SIG-M5 treated with dmso at 0.1 percent for 504 hours (cell line): ENCODE data around the gene CTSD.

Experiments
- DNase-seq: peaks from one replicate; lab custom pipeline; 2025; ENCODE audit not compliant: unreplicated experiment; lab: John Stamatoyannopoulos, UW

The CTSD gene

GRCh38 chr11:1782831-1783724 lies 19.4 kb upstream of the CTSD start:
- DNase-seq, result no peak

- DNase-seq, result peak; percentile 39
Observed at GRCh38 chr11:1782031-1782590, 18.4 kb upstream of the CTSD start.

GRCh38 chr11:1781593-1781975 lies 17.9 kb upstream of the CTSD start:
- no peak for DNase-seq

DNA sequence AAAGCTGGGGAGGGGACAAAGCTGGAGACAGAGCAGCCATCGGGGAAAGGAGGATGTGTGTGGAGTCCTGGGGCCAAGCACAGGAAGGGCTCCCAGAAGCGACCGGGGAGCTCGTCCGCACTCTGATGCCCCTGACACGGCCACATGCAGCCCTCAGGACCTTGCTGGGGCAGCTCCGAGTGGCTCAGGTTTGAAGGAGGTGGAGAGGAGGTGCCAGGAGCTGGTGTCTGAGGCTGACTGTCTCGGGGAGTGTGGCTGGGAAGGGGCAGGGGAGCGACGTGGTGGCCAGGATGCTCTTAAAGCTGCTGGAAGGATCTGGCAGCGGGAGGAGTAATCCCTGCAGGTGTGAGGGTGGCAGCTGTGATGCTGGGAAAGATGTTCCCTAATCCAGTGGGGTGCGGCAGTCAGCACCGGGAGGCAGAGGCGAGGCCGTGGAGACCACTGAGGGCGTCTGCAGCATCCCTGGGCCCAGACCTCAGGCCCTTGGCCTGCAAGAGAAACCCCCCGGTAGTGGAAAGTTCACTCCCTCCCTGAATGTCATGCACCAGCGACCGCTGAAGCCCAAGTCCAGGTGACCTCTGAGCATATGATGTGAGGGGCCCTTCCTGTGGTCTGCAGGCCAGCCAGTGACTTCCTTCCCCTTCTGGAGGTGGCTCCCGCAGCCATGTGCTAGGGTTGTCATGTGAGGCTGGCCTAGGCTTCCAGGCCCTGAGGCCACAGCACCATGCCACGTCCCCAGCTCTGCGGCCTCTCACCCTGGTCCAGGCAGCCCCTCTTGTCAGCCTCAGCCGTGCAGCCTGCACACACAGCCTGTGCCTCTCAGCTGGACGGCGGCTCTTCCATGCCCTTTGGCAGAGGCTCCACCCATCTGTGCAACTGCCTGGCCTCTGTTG lies 17.2 kb upstream of the CTSD start:
- peak; percentile 10 for DNase-seq

DNA sequence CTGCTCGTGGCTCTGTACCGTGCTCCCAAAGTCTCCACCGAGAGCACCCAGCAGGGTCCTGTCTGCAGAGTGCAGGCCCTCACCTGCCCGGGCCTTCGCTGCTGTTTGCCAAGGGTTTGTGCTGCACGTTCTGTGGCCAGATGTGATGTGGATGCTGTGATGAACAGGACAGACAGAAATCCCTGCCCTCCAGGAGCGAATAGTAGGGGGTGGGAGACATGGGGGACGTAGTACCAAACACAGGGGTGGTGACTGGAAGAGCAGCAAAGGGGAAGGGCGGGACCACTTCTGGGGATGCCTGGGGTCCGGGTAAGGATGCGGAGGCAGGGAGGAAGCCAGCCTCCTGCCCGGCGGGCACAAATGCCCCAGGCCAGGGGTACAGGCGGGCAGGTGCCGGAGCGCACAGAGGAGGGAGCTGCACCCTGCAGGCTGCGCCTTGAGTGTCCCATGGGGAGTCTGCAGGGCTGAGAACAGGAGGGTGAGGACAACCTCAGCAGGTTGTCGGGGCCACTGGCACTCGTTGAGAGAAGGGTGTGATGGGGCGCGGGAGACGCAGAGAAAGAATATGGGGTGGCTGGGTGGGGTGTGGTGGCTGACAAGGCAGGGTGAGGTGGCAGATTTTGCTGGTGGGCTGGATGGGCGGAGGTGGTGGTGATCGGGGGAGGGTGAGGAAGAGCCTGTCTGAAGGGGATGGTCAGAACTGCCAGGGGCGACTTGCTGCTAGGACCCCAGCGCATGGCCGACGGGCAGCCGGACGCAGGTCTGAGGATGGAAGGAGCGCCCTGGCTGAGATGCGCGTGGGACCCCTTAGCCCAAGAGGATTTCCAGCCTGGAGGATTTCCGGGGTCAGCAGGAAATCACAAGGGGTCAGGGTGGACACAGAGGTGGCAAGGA lies 16.3 kb upstream of the CTSD start:
- DNase-seq, result no peak

GRCh38 chr11:1779034-1779805 lies 15.5 kb upstream of the CTSD start:
- no peak for DNase-seq

DNA sequence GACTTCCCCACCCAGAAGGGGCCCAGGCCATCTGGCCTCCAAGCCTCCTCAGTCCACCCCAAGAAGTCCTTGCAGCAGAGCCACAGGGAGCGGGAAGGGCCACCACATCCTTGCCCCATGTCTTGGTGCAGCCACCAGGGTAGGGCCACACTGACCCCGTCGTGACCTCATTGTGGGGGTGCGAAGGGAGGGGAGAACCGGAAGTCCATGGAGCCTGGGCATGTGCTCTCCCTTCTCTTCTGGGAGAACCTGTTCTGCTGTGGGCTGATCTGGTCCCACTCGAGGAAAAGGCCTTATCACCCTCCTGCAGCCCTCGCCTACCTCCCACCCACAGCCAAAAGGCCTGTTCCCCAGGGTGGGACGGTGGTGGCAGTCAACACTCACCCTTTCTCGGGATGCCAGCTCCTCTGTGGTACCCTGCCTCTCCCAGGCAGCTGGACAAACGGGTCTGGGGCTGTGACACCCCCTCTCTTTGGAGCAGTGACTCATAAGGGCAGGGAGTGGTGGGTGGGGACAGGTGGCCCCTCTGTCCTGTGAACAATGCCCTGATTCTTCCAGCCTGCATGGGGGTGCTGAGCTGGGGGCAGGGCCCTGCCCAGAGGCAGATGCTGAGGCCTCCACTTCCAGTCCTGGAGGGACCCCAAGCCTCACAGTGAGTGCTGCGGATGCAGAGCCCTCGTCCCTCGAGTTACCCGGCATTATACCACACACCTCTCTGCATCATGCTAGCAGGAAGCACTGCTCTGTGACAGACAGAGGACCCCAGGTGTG lies 14.6 kb upstream of the CTSD start:
- DNase-seq, result no peak

- DNase-seq, result peak; percentile 64
Observed at GRCh38 chr11:1777737-1778136, 14.0 kb upstream of the CTSD start.

- no peak for DNase-seq
Observed at GRCh38 chr11:1776944-1777715, 13.4 kb upstream of the CTSD start.

- no peak for DNase-seq
Observed at GRCh38 chr11:1776331-1776851, 12.7 kb upstream of the CTSD start.

DNA sequence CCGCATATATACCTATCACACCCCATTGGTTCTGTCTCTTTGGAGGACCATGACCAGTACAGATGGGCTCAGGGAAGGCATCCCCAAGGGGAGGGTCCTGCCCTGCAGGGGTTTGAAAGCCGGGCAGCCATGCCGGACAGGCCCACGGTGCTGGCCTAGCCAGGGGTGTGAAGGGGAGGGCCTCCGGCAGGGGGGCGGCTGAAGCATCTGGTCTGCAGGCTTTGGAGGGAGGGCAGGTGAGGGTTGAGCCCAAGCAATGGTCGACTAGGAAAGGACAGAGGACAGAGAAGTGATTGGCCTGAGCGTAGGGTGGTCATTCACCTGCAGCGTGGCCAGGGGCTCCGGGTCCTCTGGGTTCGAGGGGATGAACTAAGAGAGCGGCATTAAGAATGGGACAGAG lies 11.2 kb upstream of the CTSD start:
- no peak for DNase-seq

DNA sequence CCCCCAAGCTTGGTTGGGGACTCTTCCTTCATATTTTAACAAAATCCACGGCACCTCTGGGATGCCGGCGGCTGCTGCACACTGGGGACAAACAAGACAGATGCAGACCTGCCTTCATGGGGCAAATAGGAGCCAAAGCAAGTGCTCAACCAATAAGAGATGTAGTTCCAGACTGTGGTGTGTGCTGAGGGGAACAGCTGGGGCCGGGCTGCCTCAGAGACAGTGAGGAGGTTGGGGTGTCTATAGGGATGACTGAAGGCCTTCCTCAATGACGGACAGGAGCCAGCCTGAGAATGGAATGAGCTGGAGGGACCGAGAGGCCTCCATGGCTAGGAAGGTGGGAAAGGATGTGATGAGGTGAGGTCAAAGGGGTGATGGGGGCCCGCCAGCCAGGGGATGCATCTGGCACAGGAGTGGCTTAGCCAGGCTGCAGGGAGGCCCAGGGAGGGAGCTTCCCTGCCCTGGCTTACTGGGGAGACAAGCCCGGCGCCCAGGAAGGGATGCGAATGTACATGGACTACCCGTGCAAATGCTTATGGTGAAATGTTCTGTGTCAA lies 10.3 kb upstream of the CTSD start:
- no peak for DNase-seq

- DNase-seq, result no peak
Observed at GRCh38 chr11:1773131-1773993, 9.6 kb upstream of the CTSD start.

DNA sequence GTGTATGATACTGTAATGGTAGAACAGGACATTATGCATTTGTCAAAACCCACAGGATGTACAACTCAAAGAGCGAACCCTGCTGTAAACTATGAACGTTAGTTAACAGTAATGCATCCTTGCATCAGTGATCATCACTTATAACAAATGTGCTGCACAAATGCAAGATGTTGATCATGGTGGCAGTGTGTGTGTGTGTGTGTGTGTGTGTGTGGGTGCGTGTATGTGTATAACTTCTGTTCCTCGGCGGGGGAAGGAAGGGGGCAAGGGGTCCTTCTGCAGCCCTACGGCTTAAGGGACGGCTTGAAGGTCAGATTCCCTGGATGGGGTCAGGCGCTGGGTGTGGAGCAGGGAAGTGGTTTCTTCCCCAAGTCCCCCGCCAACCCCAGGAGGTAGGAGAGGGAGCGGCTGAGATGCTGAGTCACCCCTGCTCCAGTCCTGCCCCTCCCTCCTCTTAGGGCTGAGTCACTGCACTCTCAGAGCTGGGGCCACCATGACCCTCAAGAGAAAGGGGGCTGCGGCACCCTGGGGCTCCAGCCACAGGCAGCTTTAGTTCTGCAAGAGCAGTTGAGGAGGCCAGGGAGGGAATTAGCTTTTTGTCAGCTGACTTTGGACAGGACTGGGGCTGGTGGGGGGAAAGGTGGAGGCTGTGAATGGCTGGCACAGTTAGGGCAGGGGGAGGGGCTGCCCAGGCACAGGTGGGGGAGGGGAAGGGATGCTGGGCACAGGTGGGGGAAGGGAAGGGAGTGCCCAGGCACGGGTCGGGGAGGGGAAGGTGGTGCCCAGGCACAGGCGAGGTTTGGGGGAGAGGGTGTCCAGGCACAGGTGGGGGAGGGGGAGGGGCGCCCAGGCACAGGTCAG lies 8.8 kb upstream of the CTSD start:
- DNase-seq, result peak; percentile 92

- peak; percentile 74 for DNase-seq
Observed at GRCh38 chr11:1771700-1772099, 8.0 kb upstream of the CTSD start.

- no peak for DNase-seq
Observed at GRCh38 chr11:1771273-1771672, 7.5 kb upstream of the CTSD start.
